Islet of Langerhans (tissue), 1 donor: ENCODE results near the gene MSANTD1.

Experiments
- FAIRE-seq: peaks from one replicate; lab custom pipeline; 2011; peaks lifted over from hg19 to GRCh38; lab: Jason Lieb, UNC

Gene MSANTD1

DNA sequence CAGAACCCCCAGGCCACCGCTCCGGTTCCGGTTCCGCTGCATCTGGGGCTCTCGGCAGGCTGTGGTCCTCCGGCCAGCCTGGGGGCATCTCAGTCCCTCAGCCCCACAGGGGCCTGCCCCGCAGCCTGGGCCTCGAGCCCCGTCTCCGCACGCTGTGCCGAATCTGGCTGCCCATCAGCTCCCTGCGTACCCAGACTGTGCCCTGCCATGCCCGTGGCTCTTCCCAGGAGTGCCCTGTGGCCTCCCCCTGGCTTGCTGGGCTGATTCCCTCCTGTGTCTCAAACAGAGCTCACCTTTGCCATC is 830 bp upstream of the MSANTD1 start:
- no peak for FAIRE-seq

DNA sequence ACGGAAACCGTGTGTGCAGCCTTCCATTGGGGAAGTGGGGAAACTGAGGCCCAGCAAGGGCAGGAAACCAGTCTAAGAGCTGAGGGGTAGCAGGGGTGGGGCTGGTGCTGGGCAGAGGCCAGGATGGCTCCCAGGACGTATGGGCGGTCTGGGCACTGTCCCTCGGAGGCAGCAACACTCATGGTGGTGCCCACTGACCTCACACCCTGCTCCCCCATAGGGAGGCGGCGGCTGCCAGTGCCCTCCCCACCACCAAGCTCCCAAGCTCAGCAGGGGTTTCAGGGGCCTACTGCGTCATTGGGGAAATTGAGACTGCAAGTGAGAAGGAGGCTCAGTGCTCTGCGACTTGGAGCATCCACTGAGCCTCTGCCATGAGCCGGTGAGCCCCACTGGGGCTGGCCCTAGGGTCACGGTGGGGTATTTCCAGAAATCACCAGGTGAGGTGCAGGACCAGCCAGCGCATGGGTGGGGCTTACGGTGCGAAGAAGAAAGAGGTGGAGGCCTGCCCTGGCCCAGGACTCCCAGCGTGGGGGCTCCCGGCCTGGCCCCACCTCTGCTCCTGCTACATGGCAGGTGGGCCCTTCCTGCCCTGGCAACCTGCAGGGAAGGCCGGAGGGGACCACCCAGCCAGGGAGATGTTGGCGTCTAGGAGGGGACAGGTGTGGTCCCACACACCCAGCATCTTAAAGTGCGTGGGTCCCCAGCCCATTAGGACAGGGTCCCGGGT is 915 bp downstream of the MSANTD1 start:
- no peak for FAIRE-seq

DNA sequence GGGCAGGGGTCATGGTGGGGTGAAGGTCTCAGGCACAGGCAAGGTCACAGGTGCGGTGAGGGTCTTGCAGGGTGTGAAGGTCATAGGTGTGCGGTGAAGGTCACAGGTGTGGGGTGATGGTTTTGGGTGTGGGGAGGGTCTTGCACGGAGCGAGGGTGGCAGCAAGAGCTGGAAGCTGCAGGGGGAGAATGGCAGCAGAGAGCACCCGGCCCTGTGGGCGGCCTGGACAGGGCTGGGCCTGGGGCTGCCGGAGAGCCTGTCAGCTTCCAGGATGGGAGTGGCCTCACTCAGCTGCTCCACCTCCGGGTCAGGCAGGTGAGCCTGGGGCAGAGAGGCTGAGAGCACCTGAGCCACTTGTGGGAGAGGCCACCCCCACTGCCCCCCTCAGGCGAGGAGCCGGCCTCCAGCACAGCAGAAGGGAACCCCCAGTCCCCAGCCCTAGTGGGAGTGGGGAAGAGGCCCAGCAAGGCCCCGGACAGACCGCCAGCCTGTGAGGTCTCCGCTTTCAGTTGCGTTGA is 1.5 kb downstream of the MSANTD1 start:
- FAIRE-seq = no peak

DNA sequence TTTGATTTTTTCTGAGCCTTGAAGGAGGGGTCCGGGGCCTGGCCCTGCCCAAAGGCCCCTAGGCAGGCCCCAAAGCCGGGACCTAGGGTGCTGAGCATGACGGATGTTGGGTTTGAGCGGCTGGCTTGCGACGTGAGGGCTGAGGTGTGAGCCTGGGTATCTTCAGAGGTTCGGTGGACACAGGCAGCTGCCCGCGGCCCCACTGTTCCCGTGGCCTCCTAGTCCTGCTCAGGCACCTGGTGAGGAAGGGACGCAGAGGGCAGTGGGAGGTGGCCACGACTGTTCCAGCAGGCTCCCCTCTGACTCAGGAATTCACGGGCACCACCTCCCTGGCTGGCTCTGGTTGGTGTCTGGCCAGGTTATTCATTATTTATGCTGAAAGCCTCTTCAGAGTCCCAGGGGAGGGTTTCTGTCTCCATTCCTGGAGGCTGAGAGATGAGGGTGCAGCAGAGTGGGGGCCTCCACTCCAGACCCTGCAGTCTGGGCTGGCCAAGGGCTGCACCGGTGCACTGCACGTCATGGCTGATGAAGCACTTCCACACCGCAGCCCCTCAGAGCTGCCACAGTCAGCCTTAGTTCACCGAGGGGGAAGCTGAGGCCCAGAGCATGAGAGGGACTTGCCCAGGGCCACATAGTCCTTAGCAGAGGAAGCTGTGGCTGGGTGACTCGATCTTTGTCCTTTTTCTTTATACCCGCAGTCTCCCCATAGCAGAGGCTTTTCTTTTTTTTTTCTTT is 2.2 kb downstream of the MSANTD1 start:
- FAIRE-seq = no peak

DNA sequence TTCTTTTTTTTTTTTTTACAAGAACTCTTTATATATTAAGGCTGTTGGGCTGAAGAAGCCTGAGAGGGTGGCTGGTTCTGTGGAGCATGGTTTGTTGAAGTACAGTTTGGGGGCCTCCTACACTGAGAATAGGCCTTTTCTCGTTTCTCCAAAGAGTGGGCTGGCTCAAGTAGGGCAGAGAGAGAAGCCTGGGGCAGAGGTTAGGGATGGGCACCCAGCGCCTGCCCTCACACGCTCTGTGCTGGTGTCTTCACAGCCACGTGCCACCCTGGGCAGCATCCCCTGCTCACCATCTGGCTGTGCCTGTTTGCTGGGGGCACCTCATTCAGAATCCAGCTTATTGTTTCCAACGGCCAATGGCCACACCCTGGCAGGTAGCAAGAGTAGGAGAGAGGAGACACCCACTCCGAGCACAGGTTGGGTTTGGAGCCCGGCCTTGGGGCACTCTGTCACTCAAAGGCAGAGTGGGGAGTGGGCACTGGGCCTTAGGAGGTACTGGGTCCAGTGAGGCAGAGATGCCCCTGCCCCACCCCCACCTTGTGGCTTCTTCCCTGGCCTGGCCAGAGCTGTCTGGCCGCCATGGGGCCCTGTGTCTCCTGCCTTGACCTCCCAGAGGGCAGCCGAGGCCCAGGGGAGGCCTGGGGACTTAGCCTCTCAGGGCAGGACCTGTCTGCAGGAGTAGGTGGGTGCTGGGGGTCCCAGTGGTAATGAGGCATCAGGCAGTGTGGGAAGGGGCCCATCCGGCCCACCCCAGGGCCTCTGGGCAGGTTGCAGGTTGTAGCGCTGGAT is 2.9 kb downstream of the MSANTD1 start:
- no peak for FAIRE-seq

DNA sequence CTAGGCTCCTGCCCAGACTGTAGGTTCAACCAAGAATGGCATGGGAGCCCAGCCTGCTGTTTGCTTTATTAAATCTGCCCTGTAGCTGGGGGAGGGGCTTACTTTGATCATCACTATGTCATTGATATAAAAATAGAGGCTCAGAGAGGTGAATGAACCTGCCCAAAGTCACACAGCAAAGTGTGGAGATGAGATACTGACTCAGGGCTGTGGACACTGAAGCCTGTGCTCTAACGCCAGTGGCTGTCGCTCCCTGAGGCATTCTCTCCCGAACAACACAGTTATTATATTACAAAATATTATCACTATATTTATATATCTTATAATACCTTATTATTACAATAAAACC is 3.5 kb downstream of the MSANTD1 start:
- FAIRE-seq = no peak

DNA sequence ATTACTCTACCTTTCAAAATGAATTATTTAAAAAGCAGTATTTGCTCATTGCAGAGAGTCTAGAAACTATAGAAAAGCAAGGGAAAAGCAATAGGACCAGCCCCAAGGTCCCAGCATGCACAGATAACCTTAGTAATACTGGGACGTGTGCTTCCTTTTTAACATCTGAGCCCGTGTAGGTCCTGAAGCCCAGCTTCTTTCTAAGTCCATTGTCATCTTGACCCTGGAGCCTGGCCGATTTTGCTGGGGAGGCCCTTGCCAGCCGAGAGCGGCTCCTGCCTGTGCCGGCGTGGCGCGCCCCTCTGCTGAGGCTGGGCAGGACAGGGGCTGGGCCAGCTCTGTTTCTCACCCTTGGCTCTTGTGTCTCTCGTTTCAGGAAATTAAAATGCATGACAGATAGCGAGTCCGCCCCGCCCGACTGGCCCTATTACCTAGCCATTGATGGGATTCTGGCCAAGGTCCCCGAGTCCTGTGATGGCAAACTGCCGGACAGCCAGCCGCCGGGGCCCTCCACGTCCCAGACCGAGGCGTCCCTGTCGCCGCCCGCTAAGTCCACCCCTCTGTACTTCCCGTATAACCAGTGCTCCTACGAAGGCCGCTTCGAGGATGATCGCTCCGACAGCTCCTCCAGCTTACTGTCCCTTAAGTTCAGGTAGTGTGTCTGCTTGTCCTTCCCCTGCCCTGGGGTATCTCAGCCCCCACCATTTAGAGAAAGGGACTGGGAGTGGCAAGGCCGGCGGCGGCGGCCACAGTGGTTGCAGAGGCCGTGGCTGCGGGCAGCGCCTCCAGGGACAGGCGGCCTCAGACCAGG is 4.1 kb downstream of the MSANTD1 start:
- FAIRE-seq = no peak

DNA sequence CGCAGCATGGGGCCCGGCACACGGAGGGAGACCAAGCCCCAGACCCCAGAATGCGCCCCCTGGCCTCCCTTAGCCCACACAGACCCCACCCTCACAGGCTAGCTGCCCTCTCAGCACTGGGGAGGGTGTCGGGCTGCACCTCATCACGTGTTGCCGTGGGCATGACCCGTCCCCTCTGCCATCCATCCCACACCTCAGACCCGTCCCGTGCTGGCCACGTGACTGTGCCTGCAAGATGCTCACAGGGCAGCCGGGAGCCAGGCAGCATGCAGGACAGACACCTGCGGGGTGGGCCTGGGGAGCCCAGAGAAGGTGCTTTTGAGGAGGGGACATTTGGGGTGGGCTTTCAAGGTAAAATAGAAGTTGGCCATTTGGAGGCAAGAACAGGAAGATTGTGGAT is 4.8 kb downstream of the MSANTD1 start:
- no peak for FAIRE-seq

DNA sequence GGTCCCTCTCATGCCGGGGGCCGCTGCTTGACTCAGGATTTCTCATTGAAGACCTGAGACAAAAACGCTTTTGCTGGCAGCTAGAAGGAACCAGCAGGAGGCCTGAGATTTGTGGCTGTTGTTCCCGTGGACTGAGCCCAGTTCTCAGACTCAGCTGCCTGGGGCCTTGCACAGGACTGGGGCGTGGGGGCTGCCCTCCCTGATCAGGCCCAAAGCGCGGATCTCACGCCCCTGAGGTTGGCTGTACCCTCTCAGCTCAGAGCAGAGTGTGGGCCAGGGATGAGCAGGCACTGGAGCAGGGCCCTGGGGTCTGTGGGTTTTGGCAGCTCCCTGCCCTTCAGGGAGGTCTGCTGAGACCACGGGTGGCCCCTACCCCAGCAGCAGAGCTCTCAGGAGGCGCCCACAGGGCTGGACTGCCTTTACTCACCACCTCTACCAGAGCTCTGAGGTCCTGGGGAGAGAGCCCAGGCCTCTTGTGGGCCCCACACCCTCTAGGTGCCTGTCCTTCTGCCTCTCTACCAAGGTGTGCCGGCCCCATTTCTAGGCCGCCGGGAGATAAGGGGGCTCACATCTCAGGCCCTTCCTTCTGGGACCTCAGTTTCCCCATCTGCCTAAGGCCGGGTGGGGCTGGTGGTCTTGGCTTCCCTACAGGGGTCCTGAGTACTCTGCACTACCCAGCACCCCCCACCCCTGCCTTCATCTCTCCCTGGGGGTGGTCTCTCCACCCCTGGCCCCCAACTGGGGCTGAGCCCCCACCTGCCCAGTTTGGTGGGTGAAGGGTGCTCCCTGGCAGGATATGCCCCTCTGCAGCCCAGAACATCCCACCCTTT is 5.6 kb downstream of the MSANTD1 start:
- FAIRE-seq = no peak

DNA sequence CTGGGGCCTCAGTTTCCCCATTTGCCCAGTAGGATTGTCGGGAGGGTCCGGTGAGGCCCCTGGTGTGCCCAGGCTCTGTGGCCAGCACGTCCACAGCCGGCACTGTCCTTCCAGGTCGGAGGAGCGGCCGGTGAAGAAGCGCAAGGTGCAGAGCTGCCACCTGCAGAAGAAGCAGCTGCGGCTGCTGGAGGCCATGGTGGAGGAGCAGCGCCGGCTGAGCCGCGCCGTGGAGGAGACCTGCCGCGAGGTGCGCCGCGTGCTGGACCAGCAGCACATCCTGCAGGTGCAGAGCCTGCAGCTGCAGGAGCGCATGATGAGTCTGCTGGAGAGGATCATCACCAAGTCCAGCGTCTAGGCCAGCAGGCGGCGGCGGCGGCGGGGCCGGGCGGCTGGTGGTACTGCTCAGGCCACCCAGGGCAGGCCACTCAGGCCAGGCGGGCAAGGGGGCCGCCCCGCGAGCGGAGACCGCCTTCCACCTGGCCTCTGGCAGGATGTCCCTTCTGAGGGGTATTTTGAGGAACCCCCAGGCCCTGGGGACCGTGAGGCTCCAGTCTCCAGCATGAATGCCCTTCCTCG is 6.7 kb downstream of the MSANTD1 start:
- no peak for FAIRE-seq

DNA sequence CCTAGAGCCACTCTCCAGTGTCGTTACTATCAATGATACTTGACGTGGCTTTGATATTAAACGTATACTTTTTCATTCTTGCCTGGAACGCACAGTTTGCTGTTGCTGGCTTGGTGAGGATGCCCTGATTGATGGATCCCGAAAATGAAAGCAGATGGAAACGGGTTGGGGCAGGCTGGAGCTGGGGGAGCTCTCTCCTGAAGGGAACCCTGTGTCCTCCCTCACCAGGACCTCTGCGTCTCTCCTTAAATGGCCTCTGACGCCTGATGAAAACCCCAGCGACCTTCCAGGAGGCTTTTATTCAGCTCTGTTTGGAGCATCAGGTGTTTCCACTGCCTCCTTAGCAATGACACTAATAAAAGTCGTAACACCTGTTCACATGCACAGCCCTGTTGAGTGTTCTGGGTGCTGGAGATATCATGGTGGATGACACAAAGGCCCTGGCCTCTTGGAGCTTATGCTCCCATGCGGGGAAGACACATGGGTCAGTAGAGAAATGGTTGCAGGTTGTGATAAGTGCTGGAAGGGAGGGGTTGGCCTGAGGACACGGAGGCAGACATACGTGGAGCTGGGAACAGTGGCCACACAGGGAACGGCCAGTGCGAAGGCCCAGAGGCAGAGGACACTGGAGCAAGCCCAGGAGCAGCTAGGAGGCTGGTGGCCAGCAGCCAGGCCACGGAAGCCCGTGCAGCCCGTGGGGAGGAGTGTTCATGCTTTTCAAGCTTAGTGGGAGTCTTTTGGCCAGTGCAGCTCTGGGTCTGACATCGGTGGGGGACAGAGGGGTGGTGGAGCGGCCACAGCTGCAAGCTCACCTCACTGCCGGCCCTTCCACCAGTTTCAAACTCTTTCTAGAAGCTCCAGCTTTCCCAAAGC is 7.5 kb downstream of the MSANTD1 start:
- no peak for FAIRE-seq

DNA sequence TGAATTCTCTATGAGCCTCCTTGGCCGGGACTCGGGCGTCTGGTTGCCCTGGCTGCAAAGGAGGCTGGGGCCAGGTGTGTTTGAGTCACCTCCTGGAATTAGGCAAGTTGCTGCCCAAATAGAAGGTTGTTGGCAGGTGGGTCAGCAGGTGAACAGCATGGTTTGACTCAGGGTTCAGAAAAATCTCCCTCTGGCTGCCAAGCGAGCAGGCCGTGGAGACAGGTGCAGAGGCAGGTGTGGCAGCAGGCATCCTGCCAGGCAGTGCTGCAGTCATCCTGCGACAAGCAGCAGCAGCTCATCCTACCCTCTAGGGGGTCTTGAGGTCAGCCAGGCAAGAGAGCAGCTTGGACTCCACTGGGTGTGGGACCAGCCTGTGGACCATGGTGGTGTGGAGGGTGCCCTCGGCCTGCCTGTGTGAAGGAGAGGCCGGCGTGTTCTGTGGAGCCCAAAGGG is 8.2 kb downstream of the MSANTD1 start:
- no peak for FAIRE-seq

DNA sequence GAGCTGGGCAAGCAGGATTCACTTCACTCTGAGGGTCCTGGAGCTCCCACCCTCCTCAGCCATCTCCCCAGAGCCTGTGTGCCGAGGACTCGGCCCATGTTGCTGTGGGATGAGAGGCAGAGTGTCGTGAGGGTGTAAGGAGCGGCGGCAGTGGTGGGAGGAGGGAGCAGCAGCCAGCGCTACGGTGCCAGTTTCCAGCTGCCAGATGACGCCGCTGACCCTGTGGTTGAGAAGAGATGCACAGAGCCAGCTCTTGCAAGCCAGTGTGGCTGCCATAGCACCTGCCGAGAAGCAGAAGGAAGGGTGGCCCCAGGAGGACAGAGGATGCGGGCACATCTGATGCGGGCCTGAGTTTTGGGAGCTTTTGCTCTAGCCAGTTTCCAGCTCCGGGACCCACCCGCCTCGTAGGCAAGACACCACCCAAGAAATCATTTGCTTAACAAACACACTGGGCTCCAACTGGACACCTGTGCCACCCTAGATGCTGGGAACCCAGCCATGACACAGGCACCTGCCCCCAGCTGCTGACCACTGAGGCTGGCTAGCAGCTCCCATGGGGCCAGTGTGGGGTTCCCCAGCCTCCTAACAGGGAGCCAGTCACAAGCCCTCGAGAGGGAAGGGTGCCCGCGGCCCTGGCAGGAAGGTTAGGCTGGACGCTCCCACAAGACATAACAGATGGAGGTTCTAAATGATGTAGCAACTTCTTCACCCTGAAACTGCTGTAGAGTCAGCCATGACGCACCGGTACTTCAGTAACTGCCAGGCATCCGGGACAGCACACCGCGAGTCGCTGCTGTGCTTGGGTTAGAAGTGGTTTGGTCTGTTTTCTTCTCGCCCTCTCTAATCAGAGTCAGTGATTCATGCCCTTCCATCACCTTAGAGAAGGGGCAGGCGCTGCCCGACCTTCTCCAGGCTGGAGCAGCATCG is 8.9 kb downstream of the MSANTD1 start:
- no peak for FAIRE-seq

DNA sequence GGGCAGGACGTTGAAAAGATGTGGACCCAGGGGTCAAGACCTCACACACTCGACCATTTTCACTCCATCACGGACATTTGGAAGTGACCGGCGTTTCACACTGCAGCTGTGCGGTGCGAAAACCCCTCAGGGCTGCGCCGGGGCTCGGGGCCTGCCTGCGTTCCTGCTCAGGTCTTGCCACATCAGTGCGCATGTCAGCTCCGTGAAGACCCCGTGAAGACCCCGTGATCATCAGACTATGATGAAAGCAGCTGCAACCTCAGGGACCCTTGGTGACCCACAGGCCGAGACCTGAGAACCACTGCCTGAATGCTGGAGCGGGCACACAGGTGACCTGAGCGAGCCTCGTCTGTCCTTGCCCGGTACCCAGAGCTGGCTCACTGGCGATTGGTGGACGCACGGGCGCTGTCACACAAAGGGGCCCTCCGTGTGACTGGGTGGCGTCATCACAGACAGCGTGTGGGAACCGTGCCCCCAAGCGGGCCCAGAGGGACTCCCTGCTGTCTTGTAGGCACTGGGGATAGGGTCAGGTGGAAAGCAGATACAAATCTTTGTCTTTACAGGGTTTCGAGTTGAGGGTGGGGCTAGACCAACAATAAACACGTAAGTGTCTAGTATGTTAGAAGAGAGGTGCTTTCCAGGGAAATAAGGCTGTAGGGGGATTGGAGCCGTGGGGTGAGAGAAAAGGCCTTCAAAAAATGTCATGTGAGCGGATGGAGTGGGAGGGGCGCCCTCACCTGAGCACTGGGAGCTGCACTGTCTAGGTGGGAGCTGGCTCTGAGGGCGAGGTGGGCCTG is 12.7 kb downstream of the MSANTD1 start:
- FAIRE-seq = no peak

DNA sequence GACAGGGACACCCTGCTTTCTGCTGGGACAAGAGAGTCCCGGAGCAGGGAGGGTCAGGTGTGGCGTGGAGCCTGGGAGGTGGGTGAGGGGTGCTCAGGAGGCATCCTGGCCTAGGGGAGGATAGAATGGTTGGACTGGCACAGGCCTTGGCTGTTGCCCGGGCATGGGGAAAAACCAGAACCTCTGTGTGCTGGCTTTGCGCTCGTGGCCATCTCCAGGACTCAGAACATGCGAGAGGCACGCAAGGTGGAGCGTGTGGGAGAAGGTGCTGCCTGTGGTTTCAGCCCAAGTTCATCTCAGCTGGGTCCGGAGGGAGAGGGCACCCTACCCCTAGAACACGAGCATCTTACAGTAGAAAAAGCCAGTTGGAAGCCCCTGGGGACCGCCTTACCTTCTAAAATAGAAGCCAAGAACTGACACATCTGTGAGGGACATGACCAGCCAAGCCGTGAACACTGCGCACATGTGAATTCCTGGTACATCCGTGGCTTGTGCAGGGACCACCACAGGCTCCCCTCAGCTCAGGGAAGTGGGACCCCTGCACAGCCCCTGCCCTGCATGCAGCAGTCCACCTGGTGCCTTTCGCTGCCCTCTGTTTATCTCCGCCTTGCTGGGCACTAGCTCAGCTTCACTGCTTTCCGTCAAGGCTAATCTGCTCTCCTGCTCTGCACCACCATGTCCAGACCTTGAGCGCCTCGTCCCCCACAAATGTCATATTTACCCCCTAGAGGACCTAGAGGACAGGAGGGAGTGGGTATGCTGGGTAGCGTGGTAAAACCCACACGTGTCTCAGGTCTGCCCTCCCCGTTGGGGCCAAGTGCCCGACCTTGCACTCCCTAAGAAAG is 13.5 kb downstream of the MSANTD1 start:
- no peak for FAIRE-seq

DNA sequence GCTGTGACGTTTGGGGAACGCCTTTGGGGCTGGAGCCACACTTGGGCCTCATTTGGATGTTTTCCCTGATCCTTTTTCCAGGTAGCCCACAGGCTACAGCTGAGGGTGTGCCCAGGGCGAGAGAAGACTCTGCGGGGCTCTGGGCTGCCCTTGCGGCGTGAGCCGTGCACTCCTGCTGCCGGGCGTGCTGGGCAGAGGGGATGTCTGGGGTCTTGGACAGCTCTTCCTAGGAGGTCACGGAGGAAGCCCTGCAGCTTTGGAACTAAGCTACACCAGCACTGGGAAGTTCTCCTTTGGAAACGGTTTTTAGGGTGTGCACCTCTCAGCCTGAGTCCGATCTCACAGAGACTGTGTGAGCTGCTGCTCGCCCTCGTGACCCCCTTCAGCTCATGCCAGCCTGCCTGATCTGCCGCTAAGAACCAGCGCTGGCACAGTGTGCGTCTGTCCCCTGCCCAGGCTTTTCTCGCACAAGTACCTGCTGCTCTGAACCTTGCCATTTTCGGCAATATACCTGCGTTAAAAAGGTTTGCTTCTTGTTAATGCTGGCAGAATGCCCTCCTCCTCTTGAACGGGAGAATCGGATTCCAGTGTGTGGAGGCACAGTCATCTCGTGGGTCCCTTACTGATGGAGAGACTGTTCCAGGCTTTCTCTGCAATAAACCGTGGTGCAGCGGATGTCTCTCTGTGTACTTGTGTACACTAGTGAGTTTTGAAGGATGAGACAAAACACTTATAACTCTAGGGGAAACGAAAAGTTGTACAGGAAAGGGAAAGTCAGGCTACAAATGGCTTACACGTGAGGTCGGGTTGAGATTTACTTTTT is 14.3 kb downstream of the MSANTD1 start:
- no peak for FAIRE-seq
